ENCODE measurements around the gene CIT.

Gene CIT

DNA sequence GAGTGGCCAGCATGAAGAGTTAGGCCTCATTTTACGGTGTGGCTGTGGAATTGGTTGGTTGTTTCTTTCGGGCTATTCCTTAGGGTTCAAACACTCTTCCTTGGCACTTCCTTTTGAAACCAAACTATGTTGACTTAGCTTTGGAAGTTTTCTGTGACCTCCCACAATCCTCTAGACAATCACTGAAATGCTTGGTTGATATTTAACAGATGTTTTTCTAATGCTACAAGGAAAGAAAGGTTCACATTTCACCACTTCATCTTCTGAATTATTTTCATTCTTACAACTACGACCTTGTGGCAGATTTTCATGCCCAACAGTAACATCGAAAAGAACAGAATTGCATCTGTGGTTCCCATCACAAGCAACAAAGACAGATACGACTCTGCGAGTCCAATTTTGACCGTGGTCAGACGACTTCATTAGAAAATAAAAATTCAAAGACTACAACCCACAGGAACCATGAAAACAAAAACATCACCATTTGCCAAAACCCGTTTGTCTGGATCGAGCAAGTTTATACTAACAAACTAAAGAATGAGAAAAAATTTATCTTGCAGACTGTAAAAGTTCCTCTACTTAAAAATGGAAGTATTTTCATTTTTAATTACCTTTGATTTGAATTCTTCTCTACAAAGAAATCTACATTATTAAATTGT is 192.3 kb downstream of the CIT start:
- H3K4me1 Mint-ChIP-seq, result no peaks in the 10 kb centered on the region
- DNase-seq (ENCODE audit: low spot score in 2 of 2) (no peak), ATAC-seq (replicated peaks; ENCODE audit: extremely low read depth, poor library complexity, severe bottlenecking) (no peak)
- H3K27me3 Mint-ChIP-seq, result no peaks in the 10 kb centered on the region
- H3K36me3 Mint-ChIP-seq (ENCODE audit: insufficient read depth), result peaks cover 3% of the 10 kb centered on the region
- no peak overlapping the region for H3K4me3 Mint-ChIP-seq
- no peak overlapping the region for H3K27ac Mint-ChIP-seq (ENCODE audit: low read depth)
- no peaks in the 10 kb centered on the region for H3K9me3 Mint-ChIP-seq

GRCh38 chr12:119683816-119684215 is 193.3 kb downstream of the CIT start:
- no peaks in the 10 kb centered on the region for H3K27me3 Mint-ChIP-seq
- H3K9me3 Mint-ChIP-seq, result no peaks in the 10 kb centered on the region
- no peak for DNase-seq (ENCODE audit: low spot score in 2 of 2)
- H3K4me3 Mint-ChIP-seq, result no peak overlapping the region
- no peak overlapping the region for H3K27ac Mint-ChIP-seq (ENCODE audit: low read depth)
- H3K36me3 Mint-ChIP-seq (ENCODE audit: insufficient read depth), result peaks cover 9% of the 10 kb centered on the region
- H3K4me1 Mint-ChIP-seq, result no peaks in the 10 kb centered on the region
- ATAC-seq (replicated peaks; ENCODE audit: extremely low read depth, poor library complexity, severe bottlenecking), result no peak

DNA sequence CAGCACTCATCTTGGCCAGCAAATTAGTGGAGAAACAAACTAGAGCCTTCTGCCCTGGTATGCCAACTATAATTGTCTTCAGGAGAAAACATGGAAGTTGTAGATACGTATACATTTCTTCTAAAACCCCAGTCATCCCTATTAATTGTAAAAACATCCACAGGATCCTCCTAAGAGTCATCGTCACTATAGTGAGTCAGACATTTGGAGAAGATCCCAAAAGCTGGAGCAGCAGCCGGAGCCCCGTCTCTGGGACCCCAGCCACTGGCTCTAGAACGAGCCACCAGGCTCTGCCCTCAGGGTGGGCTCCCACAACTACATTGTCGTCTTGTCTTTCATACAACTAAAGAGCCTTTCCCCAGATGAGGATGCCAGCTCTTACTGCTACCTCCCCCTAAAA is 193.7 kb downstream of the CIT start:
- ATAC-seq (replicated peaks; ENCODE audit: extremely low read depth, poor library complexity, severe bottlenecking), result no peak
- peak overlapping the region; percentile 68 for H3K27ac Mint-ChIP-seq (ENCODE audit: low read depth)
- H3K9me3 Mint-ChIP-seq, result no peaks in the 10 kb centered on the region
- H3K27me3 Mint-ChIP-seq, result no peaks in the 10 kb centered on the region
- DNase-seq (ENCODE audit: low spot score in 2 of 2), result no peak
- no peak overlapping the region for H3K4me3 Mint-ChIP-seq
- H3K36me3 Mint-ChIP-seq (ENCODE audit: insufficient read depth), result peaks cover 12% of the 10 kb centered on the region
- H3K4me1 Mint-ChIP-seq, result no peaks in the 10 kb centered on the region

- Mint-ChIP-seq H3K4me1 (no peaks in the 10 kb centered on the region), H3K27ac (ENCODE audit: low read depth) (peak overlapping the region; percentile 68), H3K27me3 (no peaks in the 10 kb centered on the region), H3K9me3 (no peaks in the 10 kb centered on the region), H3K36me3 (ENCODE audit: insufficient read depth) (peaks cover 18% of the 10 kb centered on the region), H3K4me3 (no peak overlapping the region)
- no peak for ATAC-seq (replicated peaks; ENCODE audit: extremely low read depth, poor library complexity, severe bottlenecking)
- DNase-seq (ENCODE audit: low spot score in 2 of 2), result no peak
These were observed 194.4 kb downstream of the CIT start for GRCh38 chr12:119682639-119683252.

DNA sequence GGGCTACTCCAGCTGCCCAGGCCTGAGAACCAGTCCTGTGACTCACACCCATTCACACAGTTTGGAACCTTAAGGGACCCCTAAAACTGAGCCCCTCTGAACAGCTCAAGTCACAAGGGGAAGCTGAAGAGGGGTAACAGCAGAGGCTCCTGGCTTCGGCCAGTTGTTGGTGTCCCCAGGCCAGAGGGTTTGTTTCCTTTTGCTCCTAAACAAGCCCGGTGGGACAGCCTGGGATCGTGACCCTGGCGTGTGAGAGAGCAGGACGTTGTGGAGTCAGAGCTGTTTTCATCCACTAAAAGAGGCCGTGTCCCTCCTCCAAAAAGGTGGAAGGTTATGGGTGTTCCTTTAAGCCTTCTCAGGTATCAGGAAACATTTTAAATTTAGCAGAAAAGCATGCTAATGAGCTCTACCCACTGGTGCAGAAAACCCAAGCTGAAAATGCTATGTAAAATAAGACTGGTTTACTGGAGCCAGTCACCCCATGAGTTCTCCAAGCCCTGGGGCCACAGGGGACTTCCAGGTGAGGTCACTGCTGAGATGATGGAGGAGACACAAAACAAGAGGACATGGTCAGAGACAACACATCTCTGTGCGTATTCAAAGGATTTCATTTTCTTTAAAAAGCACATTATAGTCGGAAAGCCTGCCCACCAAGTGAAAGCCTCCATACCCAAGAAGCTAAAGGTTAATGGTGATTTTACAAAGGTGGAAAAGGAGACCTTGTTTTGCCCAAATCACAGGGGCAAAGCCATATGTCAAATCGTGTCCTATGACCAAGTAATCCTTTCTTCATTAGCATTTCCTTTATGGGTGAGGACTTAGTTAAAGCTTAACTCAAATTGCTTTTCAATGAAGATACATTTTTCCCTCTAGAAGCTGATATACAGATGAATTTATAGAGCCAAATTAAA is 195.1 kb downstream of the CIT start:
- Mint-ChIP-seq H3K27me3 (no peaks in the 10 kb centered on the region), H3K9me3 (no peaks in the 10 kb centered on the region), H3K36me3 (ENCODE audit: insufficient read depth) (peaks cover 24% of the 10 kb centered on the region), H3K4me3 (no peak overlapping the region), H3K4me1 (no peaks in the 10 kb centered on the region), H3K27ac (ENCODE audit: low read depth) (peak overlapping the region; percentile 68)
- DNase-seq (ENCODE audit: low spot score in 2 of 2) (no peak), ATAC-seq (replicated peaks; ENCODE audit: extremely low read depth, poor library complexity, severe bottlenecking) (no peak)

- H3K4me1 Mint-ChIP-seq, result no peaks in the 10 kb centered on the region
- no peaks in the 10 kb centered on the region for H3K27me3 Mint-ChIP-seq
- H3K4me3 Mint-ChIP-seq, result no peak overlapping the region
- H3K27ac Mint-ChIP-seq (ENCODE audit: low read depth), result no peak overlapping the region
- H3K36me3 Mint-ChIP-seq (ENCODE audit: insufficient read depth), result peaks cover 31% of the 10 kb centered on the region
- DNase-seq (ENCODE audit: low spot score in 2 of 2) (no peak), ATAC-seq (replicated peaks; ENCODE audit: extremely low read depth, poor library complexity, severe bottlenecking) (no peak)
- H3K9me3 Mint-ChIP-seq, result no peaks in the 10 kb centered on the region
These were observed 196.0 kb downstream of the CIT start for GRCh38 chr12:119681111-119681510.

- no peak overlapping the region for H3K4me3 Mint-ChIP-seq
- no peak for ATAC-seq (replicated peaks; ENCODE audit: extremely low read depth, poor library complexity, severe bottlenecking)
- H3K36me3 Mint-ChIP-seq (ENCODE audit: insufficient read depth), result peaks cover 40% of the 10 kb centered on the region
- no peaks in the 10 kb centered on the region for H3K4me1 Mint-ChIP-seq
- no peaks in the 10 kb centered on the region for H3K27me3 Mint-ChIP-seq
- H3K27ac Mint-ChIP-seq (ENCODE audit: low read depth), result no peak overlapping the region
- H3K9me3 Mint-ChIP-seq, result no peaks in the 10 kb centered on the region
- no peak for DNase-seq (ENCODE audit: low spot score in 2 of 2)
These were observed 197.6 kb downstream of the CIT start for GRCh38 chr12:119679490-119679889.

GRCh38 chr12:119679081-119679480 is 198.0 kb downstream of the CIT start:
- H3K27ac Mint-ChIP-seq (ENCODE audit: low read depth), result no peak overlapping the region
- H3K27me3 Mint-ChIP-seq, result no peaks in the 10 kb centered on the region
- DNase-seq (ENCODE audit: low spot score in 2 of 2), result no peak
- no peak for ATAC-seq (replicated peaks; ENCODE audit: extremely low read depth, poor library complexity, severe bottlenecking)
- no peak overlapping the region for H3K4me3 Mint-ChIP-seq
- no peaks in the 10 kb centered on the region for H3K4me1 Mint-ChIP-seq
- H3K9me3 Mint-ChIP-seq, result no peaks in the 10 kb centered on the region
- peaks cover 42% of the 10 kb centered on the region for H3K36me3 Mint-ChIP-seq (ENCODE audit: insufficient read depth)

DNA sequence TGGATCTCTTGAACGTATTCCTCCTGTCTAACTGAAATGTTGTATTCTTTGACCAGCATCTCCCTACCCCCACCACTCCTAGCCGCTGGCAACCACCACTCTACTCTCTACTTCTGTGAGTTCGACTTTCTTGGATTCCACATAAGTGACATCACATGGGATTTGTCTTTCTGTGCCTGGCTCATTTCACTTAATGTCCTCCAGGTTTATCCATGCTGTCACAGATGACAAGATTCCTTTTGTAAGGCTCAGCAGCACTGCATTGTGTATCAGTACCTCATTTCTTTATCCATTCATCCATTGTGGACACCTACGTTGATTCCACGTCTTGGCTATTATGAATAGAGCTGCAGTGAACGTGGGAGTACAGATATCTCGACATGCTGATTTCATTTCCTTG is 198.7 kb downstream of the CIT start:
- no peak overlapping the region for H3K27ac Mint-ChIP-seq (ENCODE audit: low read depth)
- peaks cover 48% of the 10 kb centered on the region for H3K36me3 Mint-ChIP-seq (ENCODE audit: insufficient read depth)
- H3K4me3 Mint-ChIP-seq, result no peak overlapping the region
- no peak for DNase-seq (ENCODE audit: low spot score in 2 of 2)
- no peak for ATAC-seq (replicated peaks; ENCODE audit: extremely low read depth, poor library complexity, severe bottlenecking)
- peaks cover under 1% of the 10 kb centered on the region for H3K4me1 Mint-ChIP-seq
- no peaks in the 10 kb centered on the region for H3K9me3 Mint-ChIP-seq
- H3K27me3 Mint-ChIP-seq, result no peaks in the 10 kb centered on the region

DNA sequence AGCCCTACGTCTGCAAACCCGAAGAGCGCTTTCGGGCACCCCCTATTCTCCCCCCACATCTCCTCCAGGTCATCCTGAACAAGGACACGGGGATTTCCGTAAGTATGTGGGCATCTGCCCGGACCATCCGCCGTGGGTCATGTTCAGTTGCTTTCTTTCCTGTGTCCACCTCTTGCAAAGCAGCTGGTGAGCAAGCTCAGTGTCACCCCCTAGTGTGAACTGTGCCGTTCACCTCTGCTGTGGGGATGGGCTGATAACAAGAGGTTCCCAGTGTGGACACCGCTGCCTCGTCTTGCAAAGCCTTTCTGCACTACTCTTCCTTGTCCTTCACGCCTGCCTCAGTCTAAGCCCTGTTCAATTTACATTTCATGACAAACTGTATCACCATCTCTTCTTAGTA is 200.5 kb downstream of the CIT start:
- H3K36me3 Mint-ChIP-seq (ENCODE audit: insufficient read depth), result peaks cover 64% of the 10 kb centered on the region
- no peaks in the 10 kb centered on the region for H3K27me3 Mint-ChIP-seq
- no peak overlapping the region for H3K27ac Mint-ChIP-seq (ENCODE audit: low read depth)

GRCh38 chr12:119676022-119676421 is 201.1 kb downstream of the CIT start:
- H3K27ac Mint-ChIP-seq (ENCODE audit: low read depth), result no peak overlapping the region
- H3K36me3 Mint-ChIP-seq (ENCODE audit: insufficient read depth), result peaks cover 61% of the 10 kb centered on the region
- no peaks in the 10 kb centered on the region for H3K9me3 Mint-ChIP-seq
- no peak for DNase-seq (ENCODE audit: low spot score in 2 of 2)
- no peak for ATAC-seq (replicated peaks; ENCODE audit: extremely low read depth, poor library complexity, severe bottlenecking)
- H3K4me1 Mint-ChIP-seq, result peaks cover 14% of the 10 kb centered on the region
- H3K4me3 Mint-ChIP-seq, result no peak overlapping the region
- H3K27me3 Mint-ChIP-seq, result no peaks in the 10 kb centered on the region

More for the DNA sequence above, 200.5 kb downstream of the CIT start:
- ATAC-seq (replicated peaks; ENCODE audit: extremely low read depth, poor library complexity, severe bottlenecking) (no peak), DNase-seq (ENCODE audit: low spot score in 2 of 2) (no peak)
- H3K4me3 Mint-ChIP-seq, result no peak overlapping the region
- H3K9me3 Mint-ChIP-seq, result no peaks in the 10 kb centered on the region
- H3K4me1 Mint-ChIP-seq, result peaks cover 9% of the 10 kb centered on the region

- no peaks in the 10 kb centered on the region for H3K27me3 Mint-ChIP-seq
- H3K4me3 Mint-ChIP-seq, result no peak overlapping the region
- no peaks in the 10 kb centered on the region for H3K9me3 Mint-ChIP-seq
- ATAC-seq (replicated peaks; ENCODE audit: extremely low read depth, poor library complexity, severe bottlenecking), result no peak
- H3K27ac Mint-ChIP-seq (ENCODE audit: low read depth), result no peak overlapping the region
- no peak for DNase-seq (ENCODE audit: low spot score in 2 of 2)
- H3K4me1 Mint-ChIP-seq, result peaks cover 29% of the 10 kb centered on the region
- peaks cover 64% of the 10 kb centered on the region for H3K36me3 Mint-ChIP-seq (ENCODE audit: insufficient read depth)
These were observed 202.6 kb downstream of the CIT start for GRCh38 chr12:119674560-119674959.

DNA sequence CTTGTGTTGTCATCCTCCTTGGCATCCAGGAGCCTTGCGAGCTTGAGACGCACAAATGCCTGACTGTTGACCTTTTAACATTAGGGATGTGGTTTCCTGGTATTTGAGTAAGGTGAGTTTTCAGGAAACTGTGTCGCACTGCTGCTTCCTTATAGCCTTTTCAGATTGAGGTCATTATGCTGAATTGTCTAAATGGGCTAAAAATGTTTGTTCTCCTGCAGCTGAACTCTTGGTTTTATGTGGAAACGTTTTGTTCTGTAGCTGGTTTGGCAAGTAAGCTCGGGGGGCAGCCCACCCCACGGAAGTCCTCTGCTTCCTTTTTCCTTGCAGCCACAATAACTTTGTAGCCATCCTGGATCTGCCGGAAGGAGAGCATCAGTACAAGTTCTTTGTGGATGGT is 203.5 kb downstream of the CIT start:
- Mint-ChIP-seq H3K27ac (ENCODE audit: low read depth) (no peak overlapping the region), H3K36me3 (ENCODE audit: insufficient read depth) (peaks cover 60% of the 10 kb centered on the region), H3K4me1 (peaks cover 32% of the 10 kb centered on the region), H3K9me3 (no peaks in the 10 kb centered on the region), H3K4me3 (no peak overlapping the region), H3K27me3 (no peaks in the 10 kb centered on the region)
- DNase-seq (ENCODE audit: low spot score in 2 of 2) (no peak), ATAC-seq (replicated peaks; ENCODE audit: extremely low read depth, poor library complexity, severe bottlenecking) (no peak)

Data from central memory CD8-positive, alpha-beta T cell (primary cell).